Nephron (organoid): ENCODE results near the gene ZNF423.

Experiments
- H3K27ac Mint-ChIP-seq, 3 experiments: 2 replicates each; pipeline ENCODE4 v1.8.0; 2020; ENCODE audit warnings: mixed read lengths in 3 of 3, mild to moderate bottlenecking in 2 of 3, moderate library complexity in 1 of 3
- H3K27me3 Mint-ChIP-seq: 2 replicates; pipeline ENCODE4 v1.8.0; 2021; ENCODE audit warnings: low read depth, mild to moderate bottlenecking, moderate library complexity, mixed read lengths
- H3K36me3 Mint-ChIP-seq: 2 replicates; pipeline ENCODE4 v1.8.0; 2020; ENCODE audit warnings: low read depth, mixed read lengths
- H3K4me1 Mint-ChIP-seq: 2 replicates; pipeline ENCODE4 v1.8.0; 2020; ENCODE audit warnings: mixed read lengths
- H3K4me3 Mint-ChIP-seq, 3 experiments: 2 replicates each; pipeline ENCODE4 v1.8.0; 2020; ENCODE audit warnings: mild to moderate bottlenecking in 3 of 3, mixed read lengths in 3 of 3, moderate library complexity in 2 of 3
- H3K9me3 Mint-ChIP-seq: 2 replicates; pipeline ENCODE4 v1.8.0; 2020; ENCODE audit warnings: mixed read lengths
- TF ChIP-seq, protein P1 (sequence below), 3 experiments: fragments of 200-600 bp; sonication (generic); IDR thresholded peaks; one replicate each; pipeline ENCODE4 v1.5.0; 2021; ENCODE audit warnings: antibody characterized with exemption in 3 of 3; ENCODE audit not compliant: unreplicated experiment in 3 of 3

ZNF423 gene

GRCh38 chr16:49639739-49640431, 216.0 kb downstream of the ZNF423 start:
- TF ChIP-seq, protein P1, sequence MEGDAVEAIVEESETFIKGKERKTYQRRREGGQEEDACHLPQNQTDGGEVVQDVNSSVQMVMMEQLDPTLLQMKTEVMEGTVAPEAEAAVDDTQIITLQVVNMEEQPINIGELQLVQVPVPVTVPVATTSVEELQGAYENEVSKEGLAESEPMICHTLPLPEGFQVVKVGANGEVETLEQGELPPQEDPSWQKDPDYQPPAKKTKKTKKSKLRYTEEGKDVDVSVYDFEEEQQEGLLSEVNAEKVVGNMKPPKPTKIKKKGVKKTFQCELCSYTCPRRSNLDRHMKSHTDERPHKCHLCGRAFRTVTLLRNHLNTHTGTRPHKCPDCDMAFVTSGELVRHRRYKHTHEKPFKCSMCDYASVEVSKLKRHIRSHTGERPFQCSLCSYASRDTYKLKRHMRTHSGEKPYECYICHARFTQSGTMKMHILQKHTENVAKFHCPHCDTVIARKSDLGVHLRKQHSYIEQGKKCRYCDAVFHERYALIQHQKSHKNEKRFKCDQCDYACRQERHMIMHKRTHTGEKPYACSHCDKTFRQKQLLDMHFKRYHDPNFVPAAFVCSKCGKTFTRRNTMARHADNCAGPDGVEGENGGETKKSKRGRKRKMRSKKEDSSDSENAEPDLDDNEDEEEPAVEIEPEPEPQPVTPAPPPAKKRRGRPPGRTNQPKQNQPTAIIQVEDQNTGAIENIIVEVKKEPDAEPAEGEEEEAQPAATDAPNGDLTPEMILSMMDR (IDR thresholded peaks at IDR 0.05; ENCODE audit: unreplicated experiment in 3 of 3) = no peak
- H3K27me3 Mint-ChIP-seq = peaks cover 4% of the 10 kb centered on the region
- H3K9me3 Mint-ChIP-seq = no peaks in the 10 kb centered on the region
- H3K4me3 Mint-ChIP-seq = peak overlapping the region; percentile 2 to 37 (median 22)
- H3K4me1 Mint-ChIP-seq = peaks cover 66% of the 10 kb centered on the region
- peak overlapping the region; percentile 88 to 94 (median 90) for H3K27ac Mint-ChIP-seq
- peaks cover 36% of the 10 kb centered on the region for H3K36me3 Mint-ChIP-seq

- Mint-ChIP-seq H3K27ac (peak overlapping the region; percentile 88 to 94 (median 90)), H3K4me1 (peaks cover 63% of the 10 kb centered on the region), H3K27me3 (no peaks in the 10 kb centered on the region), H3K9me3 (no peaks in the 10 kb centered on the region), H3K4me3 (peak overlapping the region; percentile 15 to 30 (median 19)), H3K36me3 (peaks cover 34% of the 10 kb centered on the region)
- TF ChIP-seq, protein P1 (IDR thresholded peaks at IDR 0.05; ENCODE audit: unreplicated experiment in 3 of 3) = no peak
Observed at GRCh38 chr16:49638673-49639610, 217.0 kb downstream of the ZNF423 start.

DNA sequence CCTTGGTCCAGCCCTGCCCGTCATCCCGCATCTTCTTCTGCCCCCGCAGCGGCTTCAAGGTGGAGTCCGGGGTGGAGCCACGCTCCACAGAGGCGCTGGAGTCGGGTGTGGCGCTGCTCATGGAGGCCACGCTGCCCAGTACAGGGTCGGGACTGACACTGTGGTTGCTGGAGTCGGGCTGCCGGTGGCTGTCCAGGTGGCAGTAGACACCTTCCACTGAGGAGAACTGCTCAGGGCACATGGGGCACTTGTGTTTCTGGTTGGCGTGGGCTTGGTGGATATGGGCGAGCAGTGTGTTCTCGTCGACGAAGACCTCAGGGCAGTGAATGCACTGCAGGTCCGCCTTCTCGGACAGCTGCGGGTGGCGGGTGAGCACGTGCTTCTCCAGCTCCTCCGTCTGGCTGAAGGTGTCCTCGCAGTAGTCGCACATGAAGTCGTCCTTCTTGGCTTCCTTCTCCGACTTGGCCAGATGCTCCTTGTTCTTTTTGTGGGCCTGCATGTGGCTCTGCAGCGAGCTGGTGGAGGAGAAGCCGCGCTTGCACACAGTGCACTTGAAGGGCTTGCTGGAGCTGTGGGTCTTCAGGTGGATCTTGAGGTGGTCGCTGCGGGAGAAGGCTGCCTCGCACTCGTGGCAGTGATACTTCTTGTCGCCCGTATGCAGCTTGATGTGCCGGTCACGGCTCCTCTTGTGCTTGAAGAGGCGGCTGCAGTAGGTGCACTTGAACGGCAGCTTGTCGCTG, 217.8 kb downstream of the ZNF423 start:
- Mint-ChIP-seq H3K36me3 (peaks cover 36% of the 10 kb centered on the region), H3K27ac (peak overlapping the region; percentile 88 to 94 (median 90)), H3K27me3 (no peaks in the 10 kb centered on the region), H3K4me3 (no peak overlapping the region), H3K4me1 (peaks cover 63% of the 10 kb centered on the region), H3K9me3 (no peaks in the 10 kb centered on the region)
- TF ChIP-seq, protein P1 (IDR thresholded peaks at IDR 0.05; ENCODE audit: unreplicated experiment in 3 of 3) = no peak

- Mint-ChIP-seq H3K9me3 (no peaks in the 10 kb centered on the region), H3K27ac (peak overlapping the region; percentile 88 to 94 (median 90)), H3K27me3 (no peaks in the 10 kb centered on the region), H3K4me3 (no peak overlapping the region), H3K4me1 (peaks cover 63% of the 10 kb centered on the region), H3K36me3 (peaks cover 36% of the 10 kb centered on the region)
- TF ChIP-seq, protein P1 (IDR thresholded peaks at IDR 0.05; ENCODE audit: unreplicated experiment in 3 of 3) = no peak
Observed at GRCh38 chr16:49637511-49637910, 218.4 kb downstream of the ZNF423 start.

GRCh38 chr16:49636608-49637007, 219.3 kb downstream of the ZNF423 start:
- Mint-ChIP-seq H3K9me3 (no peaks in the 10 kb centered on the region), H3K36me3 (peaks cover 36% of the 10 kb centered on the region), H3K4me3 (no peak overlapping the region), H3K27ac (no peak overlapping the region), H3K27me3 (no peaks in the 10 kb centered on the region), H3K4me1 (peaks cover 66% of the 10 kb centered on the region)
- TF ChIP-seq, protein P1 (IDR thresholded peaks at IDR 0.05; ENCODE audit: unreplicated experiment in 3 of 3) = no peak
